ENCODE results near the gene RPS6KA4. TPM values are rescaled to one million over a fixed set of nuclear protein-coding genes. Genes with fewer than 3 reads are reported as not detected.

Gene RPS6KA4
- total RNA-seq, 2 experiments from 2014 or later = 24.6 to 26.0 TPM

DNA sequence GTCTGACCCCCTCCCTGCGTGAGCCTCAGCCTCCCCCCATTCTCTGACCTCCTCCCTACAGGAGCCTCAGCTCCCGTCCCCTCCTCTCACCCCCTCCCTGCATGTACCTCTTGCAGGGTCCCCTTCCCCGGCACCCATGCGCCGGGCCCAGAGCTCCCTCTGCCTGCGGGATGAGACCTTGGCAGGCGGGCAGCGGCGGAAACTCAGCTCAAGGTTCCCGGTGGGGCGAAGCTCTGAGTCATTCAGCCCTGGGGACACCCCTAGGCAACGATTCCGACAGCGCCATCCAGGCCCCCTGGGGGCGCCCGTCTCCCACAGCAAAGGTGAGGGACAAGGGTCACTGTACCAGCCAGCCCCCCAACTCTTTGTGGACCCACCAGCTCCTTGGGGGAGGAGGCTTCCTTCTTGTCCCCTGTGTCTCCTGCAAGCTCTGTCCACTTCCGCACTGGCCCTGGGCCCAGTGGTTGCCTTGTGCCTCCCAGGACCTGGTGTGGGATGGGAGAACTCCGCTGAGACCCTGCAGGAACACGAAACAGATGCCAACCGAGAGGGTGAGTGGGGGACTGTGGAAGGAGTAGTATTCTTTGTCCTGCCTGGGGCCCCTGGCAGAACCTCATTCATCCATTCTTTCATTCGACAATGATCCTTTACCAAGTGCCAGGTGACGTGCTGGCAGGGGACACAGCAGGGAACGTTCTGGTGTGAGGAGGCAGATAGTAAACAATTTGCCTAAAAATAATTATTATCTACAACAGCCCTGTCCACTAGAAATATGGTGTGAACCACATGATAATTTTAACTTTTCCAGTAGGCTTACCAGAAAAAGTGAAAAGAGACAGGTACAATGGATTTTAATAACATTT is 3.7 kb upstream of the RPS6KA4 start:
- H3K9me3 Mint-ChIP-seq = no peaks in the 10 kb centered on the region
- ATAC-seq = peak; percentile 46
- POLR2A ChIA-PET = interaction anchor here (0.7 to 3.9 kb wide), 4 partner anchors 11 to 170 kb away, joined by 3 to 19 read pairs (median 3); partner anchors contain the start of genes PRDX5 and STIP1

DNA sequence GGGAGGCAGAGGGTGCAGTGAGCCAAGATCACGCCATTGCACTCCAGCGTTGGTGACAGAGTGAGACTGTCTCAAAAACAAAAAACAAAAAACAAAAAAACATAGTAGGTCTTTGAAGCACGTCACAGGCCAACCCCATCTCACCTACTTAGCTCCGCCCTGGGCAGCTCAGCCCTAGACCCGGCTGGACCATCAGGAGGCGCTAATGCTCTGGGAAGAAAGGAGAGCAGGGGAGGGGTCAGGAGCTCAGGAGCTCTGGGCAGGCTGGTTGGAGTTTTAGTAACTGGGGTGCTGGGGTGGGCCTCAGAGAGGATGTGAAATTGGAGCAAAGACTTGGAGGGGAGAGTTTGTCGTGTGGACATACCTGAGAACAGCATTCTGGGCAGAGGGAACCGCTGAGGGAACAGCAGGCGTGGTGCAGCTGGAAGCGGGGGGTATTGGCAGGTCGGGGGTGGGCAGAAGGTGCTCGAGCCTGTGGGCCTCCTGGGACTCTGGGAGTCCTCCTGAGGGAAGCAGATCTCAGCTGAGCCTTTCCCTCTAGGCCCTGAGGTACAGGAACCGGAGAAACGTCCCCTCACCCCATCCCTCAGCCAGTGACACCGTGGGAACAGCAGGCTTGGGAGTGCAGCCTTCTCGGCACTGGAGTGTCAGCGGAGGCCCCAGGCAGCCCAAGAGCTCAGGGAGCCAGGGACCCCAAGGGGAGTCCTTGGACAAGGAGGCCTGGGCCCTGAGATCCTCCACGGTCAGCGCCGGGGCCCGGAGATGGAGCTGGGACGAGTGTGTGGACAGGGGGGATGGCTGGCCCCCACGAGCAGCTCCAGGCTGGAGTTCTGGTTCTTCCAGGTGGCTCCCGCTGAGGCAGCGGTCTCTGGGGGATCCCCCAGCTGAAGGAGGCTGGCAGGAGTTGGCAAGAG is 2.2 kb upstream of the RPS6KA4 start:
- intact Hi-C loops (cut with micrococcal nuclease) = no loop called here
- H3K27ac Mint-ChIP-seq = peak overlapping the region; percentile 51
- H3K4me1 Mint-ChIP-seq (ENCODE audit: low read depth) = peaks cover 42% of the 10 kb centered on the region
- TF ChIP-seq, protein P1, sequence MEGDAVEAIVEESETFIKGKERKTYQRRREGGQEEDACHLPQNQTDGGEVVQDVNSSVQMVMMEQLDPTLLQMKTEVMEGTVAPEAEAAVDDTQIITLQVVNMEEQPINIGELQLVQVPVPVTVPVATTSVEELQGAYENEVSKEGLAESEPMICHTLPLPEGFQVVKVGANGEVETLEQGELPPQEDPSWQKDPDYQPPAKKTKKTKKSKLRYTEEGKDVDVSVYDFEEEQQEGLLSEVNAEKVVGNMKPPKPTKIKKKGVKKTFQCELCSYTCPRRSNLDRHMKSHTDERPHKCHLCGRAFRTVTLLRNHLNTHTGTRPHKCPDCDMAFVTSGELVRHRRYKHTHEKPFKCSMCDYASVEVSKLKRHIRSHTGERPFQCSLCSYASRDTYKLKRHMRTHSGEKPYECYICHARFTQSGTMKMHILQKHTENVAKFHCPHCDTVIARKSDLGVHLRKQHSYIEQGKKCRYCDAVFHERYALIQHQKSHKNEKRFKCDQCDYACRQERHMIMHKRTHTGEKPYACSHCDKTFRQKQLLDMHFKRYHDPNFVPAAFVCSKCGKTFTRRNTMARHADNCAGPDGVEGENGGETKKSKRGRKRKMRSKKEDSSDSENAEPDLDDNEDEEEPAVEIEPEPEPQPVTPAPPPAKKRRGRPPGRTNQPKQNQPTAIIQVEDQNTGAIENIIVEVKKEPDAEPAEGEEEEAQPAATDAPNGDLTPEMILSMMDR (IDR thresholded peaks at IDR 0.05) = no peak
- ChIA-PET CTCF (interaction anchor here (0.6 to 9.5 kb wide), 12 partner anchors 8 to 1801 kb away, joined by 3 to 75 read pairs (median 3); partner anchors contain the start of genes CCDC88B, PRDX5 and TRMT112), POLR2A (interaction anchor here (1.6 kb wide), 1 partner anchor 171 kb away, joined by 3 read pairs; the partner anchor contains the start of gene STIP1)
- ATAC-seq (peak; percentile 18), DNase-seq (peak; percentile 70)
- peaks cover 23% of the 10 kb centered on the region for H3K36me3 Mint-ChIP-seq (ENCODE audit: low read depth)
- no peak overlapping the region for H3K4me3 Mint-ChIP-seq
- H3K9me3 Mint-ChIP-seq = no peaks in the 10 kb centered on the region
- no peaks in the 10 kb centered on the region for H3K27me3 Mint-ChIP-seq

More for the DNA sequence above, 3.7 kb upstream of the RPS6KA4 start:
- no peaks in the 10 kb centered on the region for H3K27me3 Mint-ChIP-seq
- TF ChIP-seq, protein P1 (IDR thresholded peaks at IDR 0.05) = peak; percentile 50
- H3K36me3 Mint-ChIP-seq (ENCODE audit: low read depth) = peaks cover 12% of the 10 kb centered on the region
- no peak overlapping the region for H3K4me3 Mint-ChIP-seq
- peak; percentile 82 for DNase-seq
- peaks cover 30% of the 10 kb centered on the region for H3K4me1 Mint-ChIP-seq (ENCODE audit: low read depth)
- H3K27ac Mint-ChIP-seq = no peak overlapping the region
- intact Hi-C loops (cut with micrococcal nuclease) = no loop called here
- CTCF ChIA-PET = interaction anchor here (0.7 to 9.5 kb wide), 18 partner anchors 11 to 291 kb away, joined by 3 to 75 read pairs (median 4); partner anchors contain the start of genes CATSPERZ, CCDC88B, FERMT3 and PRDX5

DNA sequence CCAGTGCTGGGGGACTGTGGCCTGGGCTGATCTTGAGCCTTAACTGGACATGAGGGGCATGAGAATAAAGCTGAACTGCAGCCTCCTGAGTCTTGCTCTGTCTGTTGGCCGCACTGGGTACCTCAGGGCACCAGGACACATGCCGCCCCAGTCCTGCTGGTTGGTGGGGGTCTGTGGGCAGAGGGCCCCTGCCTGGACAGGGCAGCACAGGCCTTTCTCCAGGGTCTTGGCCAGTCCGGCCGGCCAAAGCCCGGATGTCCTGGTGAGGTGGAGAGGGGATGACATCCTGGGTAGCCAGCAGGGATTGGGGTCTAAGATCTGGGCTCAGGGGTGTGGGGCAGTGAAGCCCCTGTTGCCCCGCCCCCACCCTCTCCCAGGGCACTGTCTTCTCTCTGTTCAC is 1.5 kb upstream of the RPS6KA4 start:
- Mint-ChIP-seq H3K4me3 (peak overlapping the region; percentile 67), H3K9me3 (no peaks in the 10 kb centered on the region), H3K27ac (peak overlapping the region; percentile 87), H3K36me3 (ENCODE audit: low read depth) (peaks cover 30% of the 10 kb centered on the region), H3K4me1 (ENCODE audit: low read depth) (peaks cover 48% of the 10 kb centered on the region), H3K27me3 (no peaks in the 10 kb centered on the region)
- TF ChIP-seq, protein P1 (IDR thresholded peaks at IDR 0.05) = no peak
- no peak for DNase-seq
- ChIA-PET POLR2A (interaction anchor here (1.2 to 2.0 kb wide), 2 partner anchors 9 to 25 kb away, joined by 5 read pairs; no protein-coding TSS in a partner anchor), CTCF (interaction anchor here (1.0 to 9.5 kb wide), 4 partner anchors 9 to 153 kb away, joined by 3 to 75 read pairs (median 10); partner anchors contain the start of gene CCDC88B)
- ATAC-seq = peak; percentile 1
- intact Hi-C loops (cut with micrococcal nuclease) = no loop called here

DNA sequence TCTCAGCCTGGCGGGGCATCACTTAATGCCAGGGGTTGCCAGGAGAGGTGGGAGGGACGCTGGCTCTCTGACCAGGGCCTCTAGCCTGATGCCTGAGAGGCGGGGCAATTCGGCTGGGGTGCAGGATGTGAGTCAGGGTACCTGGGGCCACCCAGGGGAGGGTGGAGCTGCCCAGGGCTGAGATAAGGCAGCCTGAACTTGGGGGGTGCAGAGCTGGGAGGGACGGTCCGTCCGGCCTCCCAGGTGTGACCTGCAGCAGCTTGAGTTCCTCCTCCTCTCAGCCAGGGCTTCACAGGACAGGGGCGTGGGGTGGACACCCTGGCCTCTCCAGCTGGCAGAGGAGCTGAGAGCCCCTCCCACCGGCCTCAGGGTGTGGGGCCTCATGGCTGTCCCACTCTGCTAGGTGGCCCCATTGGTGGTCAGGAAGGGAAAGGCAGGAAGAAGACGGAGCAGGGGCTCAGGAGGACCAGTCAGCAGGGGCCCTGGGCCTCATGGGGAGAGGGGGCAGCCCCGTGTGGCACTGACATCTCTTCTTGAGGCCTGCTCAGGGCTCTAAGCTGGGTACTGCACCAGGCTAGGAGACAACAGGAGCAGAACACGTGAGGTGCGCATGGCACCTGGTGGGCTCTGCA is 942 bp upstream of the RPS6KA4 start:
- DNase-seq = peak; percentile 82
- H3K4me1 Mint-ChIP-seq (ENCODE audit: low read depth) = peaks cover 48% of the 10 kb centered on the region
- H3K27me3 Mint-ChIP-seq = no peaks in the 10 kb centered on the region
- peak overlapping the region; percentile 87 for H3K27ac Mint-ChIP-seq
- intact Hi-C loops (cut with micrococcal nuclease) = no loop called here
- peak; percentile 73 for ATAC-seq
- H3K4me3 Mint-ChIP-seq = peak overlapping the region; percentile 67
- H3K36me3 Mint-ChIP-seq (ENCODE audit: low read depth) = peaks cover 35% of the 10 kb centered on the region
- ChIA-PET CTCF (interaction anchor here (0.7 to 9.5 kb wide), 5 partner anchors 9 to 154 kb away, joined by 3 to 75 read pairs (median 6); partner anchors contain the start of genes CCDC88B and PRDX5), POLR2A (interaction anchor here (0.6 to 2.0 kb wide), 3 partner anchors 10 to 26 kb away, joined by 3 to 5 read pairs (median 5); no protein-coding TSS in a partner anchor)
- TF ChIP-seq, protein P1 (IDR thresholded peaks at IDR 0.05) = no peak
- H3K9me3 Mint-ChIP-seq = no peaks in the 10 kb centered on the region

Measured in activated CD8-positive, alpha-beta T cell treated with anti-CD3 and anti-CD28 coated beads for 36 hours (primary cell).